ENCODE data around the gene MAP4K2.

MAP4K2 gene

DNA sequence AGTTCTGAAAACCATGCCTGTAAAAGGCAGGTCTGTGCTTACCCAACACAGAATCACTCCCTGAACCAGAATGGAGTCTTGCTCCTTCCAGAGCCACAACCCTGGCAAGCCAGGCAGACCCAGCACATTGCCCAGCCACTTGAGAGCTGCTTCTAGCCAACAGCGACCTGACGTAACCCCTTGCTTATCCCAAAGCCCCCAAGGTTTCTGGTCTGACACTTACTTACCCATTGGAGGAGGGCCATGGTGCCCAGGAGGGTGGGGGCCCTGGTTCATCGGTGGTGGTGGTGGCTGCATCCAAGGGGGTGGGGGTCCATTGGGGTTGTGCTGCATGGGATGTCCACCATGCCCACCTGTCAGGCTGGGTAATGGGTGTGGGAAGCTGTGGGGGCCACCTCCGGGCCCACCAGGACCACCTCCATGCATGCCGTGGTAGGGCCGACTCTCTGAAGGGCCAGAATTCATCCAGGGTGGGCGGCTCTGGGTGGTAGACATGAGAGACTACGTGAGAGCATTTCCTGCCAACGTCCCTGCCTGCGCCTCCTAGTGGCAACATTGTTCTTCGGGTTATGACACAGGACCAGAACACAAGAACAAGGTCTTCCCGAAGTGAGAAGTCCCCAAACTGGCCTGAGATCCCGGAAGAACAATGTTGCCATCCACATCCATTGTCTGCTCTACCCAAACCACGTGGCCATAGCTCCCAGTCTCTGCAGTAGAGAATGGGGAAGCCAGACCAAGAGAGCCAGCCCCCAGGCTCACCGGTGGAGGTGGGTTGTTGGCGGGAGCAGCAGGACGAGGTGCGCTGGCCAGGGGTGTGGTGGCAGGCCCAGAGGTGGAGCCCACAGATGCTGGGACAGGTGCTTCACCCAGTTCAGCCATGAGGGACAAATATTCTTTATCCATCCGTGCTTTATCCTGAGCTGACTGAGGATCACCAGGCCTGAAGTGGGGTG is 35.4 kb downstream of the MAP4K2 start:
- peak in 1 of 2 experiments; percentile 53 for DNase-seq

DNA sequence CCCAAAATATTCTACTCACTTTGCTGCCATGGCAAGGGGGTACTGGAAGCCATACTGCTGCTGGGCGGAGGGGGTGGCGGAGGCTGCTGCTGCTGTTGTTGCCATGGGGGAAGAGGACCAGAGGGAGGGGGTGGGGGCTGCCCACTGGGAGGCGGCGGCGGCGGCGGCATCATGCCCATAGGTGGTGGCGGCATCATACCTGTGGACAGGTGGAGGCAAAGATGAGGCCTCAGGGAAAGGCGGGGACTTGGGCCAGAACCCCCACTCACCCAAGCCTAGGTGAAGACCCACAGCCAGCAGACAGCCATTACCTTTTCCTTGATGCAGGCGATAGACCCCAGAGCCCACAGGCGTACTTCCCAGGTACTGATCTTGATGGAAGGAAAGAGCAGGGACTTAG is 36.1 kb downstream of the MAP4K2 start:
- DNase-seq = no peak

DNA sequence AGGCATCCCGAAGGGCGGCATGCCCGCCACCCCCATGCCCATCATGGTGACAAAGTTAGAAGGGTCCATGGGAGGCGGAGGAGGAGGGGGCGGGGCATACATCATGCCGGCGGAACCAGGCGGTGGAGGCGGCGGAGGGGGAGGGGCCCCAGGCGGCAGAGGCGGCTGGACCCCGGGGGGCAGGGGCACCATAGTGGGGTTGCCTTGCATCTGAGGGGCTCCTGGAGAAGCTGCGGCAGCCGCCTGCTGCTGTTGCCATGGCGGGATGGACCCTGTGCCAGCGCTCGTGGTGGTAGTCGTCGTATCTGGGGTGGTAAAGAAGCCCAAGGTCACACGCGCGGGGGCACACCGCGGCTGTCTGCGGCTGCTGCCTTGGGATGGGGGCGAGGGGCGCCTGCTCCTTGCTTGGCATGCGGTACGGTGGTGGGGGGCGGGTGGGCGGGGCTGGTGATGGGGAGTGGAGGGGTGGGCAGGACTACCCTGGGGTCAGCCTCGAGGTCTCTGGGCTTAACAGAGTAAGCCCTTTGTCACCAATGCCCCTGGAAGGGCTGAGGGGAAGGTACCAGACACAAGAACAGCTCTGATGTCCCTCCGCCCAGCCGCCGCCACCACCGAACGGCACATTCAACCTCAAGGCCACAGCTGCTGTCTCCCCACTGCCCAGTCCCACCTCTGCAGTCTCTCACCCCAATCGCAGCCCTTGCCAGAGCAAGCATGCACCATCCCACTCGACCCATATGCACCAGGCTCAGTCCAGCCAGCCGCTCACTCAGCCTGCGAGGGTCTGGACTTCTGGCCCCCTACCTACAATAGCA is 37.0 kb downstream of the MAP4K2 start:
- no peak for DNase-seq

DNA sequence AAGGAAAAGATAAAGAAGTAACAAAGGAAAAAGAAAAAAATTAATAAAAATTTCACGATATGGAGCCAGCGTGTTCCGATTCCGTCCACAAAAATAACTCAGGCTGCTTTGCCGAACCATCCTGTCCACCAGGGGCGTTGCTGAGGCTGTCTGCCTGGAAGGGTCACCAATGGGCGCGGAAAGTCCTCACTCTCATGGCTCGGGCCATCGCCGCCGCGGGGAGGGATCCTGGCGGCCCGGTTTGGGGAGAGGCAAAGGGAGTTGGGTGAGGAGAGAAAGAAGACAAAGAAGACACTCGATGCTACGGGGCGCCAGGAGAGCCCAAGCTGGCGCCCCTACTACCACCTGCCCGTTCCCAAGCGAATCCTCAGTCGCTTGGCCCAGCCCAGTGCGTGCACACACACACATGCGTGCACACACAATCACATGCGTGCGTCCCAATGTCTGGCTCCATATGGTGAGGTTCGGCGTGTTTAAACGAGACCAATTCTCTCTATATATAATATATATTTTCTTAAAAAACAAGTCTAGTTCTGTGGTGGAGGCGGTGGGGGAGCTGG is 37.6 kb downstream of the MAP4K2 start:
- no peak for DNase-seq

DNA sequence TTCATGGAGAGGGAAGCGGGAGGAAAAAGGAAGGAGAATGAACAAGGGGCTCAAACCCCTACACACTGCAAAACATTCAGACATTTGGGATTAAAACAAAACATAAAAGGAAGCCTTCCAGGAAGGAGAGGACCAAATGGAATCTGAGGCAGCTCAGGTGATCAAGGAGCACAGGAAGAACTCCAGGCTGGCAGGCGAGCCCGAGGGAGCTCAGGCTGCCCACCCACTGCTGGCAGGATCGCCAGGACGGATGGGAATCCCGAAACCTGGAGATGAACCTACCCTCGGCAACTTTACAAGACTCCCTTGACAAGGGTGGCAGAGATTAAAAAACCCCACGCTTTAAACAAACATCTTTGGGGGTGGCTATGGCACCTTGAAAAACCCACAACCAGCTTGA is 38.3 kb downstream of the MAP4K2 start:
- no peak for DNase-seq

DNA sequence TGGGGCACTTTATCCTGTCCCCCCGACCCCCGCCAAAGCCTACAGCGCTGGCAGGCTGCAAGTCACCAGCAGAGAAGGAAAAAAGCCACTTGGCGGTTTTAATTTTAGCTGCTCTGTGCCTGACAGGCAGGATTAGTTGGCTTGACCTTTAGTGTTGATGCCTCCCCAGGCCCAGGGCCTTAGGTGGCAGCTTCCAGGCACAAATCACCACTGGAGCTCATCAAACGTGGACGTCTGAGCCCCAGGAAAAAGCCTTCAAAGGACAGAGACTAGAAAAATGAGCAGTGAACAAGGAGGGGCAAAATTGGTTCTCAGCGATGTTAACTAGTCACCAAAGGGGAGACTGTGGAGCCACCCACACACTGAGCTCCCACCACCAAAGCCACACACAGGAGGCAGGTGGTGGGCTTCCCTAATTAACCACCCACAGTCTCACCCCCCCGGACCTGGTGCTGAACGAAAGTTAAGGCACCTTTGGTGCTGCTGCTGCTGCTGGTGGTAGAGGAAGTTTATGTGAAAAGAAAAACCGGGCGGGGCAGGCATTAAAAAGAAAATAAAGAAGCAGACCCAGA is 38.9 kb downstream of the MAP4K2 start:
- no peak for DNase-seq

DNA sequence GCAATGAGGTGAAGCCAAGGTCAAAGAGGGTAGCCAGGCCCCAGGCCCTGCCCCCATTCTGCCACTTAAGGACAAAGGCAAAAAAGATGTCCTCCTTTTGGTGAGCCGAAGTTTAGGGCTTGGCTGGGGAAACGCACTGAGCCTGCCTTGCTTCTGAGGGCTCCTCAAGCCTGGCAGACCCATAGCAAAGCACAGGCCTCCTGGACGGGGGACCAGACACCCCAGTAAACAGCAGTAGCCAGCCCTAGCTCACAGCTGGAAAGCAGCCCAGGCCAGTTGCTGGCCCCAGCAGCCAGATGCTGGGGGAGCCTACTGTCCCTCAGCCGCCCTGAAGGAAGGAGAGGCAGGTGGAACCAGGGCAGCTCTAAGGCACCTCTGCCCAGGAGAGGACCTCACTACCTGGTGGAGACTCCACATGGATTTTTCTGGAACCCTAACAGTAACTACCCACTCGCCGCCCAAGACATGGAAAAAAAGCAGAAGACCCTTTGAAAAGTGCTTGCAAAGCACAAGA is 39.4 kb downstream of the MAP4K2 start:
- DNase-seq = no peak

DNA sequence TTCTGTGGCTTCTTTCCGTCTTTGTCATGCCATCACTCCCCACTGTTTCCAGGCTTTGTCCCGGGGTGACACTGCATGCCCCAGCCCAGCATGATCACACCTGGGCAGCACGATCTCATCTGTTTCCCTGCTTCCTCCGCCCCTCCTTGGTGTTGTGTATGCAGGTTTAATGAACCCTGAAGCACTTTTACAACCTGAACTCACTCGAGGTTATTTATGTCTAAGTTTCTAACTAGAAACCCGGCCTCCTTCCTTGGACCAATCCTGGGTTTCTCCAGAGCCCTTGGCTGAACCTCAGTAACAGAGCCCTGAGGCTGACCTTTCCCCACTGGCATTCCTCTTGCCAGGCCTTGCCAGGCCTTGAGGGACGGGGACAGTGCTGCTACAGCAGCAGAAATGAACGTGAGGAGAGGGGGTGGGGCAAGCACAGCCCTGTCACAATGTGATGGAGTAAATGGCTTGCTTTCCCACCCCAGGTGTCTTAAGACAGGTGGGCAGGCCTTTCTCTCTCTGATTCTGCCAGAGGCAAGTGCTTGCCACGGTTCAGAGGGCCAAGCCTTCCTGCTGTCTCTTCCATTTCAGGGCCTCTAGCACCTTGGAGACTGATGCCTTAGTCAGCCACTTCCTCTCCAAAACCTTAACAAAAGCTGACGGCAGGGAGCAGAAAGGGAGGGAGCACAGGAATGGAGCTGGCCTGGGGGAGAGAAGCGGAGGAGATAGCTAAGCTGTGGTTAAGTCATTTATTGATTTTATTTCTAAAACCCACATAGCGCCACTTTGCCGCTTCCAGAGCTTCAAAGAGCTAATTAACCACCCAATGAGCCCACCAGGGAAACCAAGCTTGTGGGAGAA is 40.1 kb downstream of the MAP4K2 start:
- DNase-seq = no peak

DNA sequence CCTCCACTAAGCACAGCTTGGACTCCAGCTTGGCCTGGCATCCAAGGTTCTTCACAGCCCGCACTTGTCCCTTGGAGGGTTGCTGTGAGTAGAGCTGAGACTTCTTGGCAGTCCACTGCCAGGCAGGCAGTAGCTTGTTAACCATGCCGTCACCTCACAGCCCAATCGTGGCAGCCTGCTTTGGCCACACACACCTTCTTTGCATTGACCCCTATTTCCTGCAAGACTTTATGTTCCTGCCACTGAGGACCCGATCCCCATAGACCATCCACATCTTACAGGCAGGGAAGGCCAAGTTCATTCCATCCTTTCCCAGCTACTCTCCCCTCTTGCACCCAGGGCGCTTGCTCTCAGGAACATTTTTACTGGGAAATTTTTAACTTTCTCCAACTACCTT is 40.7 kb downstream of the MAP4K2 start:
- DNase-seq = no peak

DNA sequence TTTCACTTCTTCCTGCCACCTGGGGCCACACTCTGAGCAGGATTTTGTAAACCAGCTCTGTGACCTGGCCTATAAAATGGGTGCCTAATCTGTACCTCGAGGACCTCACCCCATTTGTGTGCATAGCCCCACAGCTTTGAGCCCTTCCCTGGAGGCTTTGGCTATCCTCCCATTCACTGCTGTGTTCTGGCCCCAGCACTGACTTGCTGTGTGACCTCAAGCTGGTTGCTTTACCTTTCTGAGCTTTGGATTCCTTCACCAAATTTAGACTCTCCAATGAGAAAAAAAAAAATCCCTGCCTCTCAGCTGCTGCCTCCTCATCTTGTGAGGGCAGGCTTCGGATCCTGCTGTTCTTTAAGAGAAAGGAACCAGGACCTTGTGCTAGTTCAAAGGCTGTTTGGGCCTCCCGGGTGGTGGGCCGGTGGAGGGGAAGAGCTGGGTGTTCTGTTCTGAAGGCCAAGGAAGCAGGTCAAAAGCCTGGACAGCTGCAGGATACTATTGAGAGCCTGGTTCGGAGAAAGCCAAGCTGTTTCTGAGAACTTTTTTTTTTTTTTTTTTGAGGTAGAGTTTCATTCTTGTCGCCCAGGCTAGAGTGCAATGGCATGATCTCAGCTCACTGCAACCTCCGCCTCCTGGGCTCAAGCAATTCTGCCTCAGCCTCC is 42.1 kb downstream of the MAP4K2 start:
- no peak for DNase-seq

DNA sequence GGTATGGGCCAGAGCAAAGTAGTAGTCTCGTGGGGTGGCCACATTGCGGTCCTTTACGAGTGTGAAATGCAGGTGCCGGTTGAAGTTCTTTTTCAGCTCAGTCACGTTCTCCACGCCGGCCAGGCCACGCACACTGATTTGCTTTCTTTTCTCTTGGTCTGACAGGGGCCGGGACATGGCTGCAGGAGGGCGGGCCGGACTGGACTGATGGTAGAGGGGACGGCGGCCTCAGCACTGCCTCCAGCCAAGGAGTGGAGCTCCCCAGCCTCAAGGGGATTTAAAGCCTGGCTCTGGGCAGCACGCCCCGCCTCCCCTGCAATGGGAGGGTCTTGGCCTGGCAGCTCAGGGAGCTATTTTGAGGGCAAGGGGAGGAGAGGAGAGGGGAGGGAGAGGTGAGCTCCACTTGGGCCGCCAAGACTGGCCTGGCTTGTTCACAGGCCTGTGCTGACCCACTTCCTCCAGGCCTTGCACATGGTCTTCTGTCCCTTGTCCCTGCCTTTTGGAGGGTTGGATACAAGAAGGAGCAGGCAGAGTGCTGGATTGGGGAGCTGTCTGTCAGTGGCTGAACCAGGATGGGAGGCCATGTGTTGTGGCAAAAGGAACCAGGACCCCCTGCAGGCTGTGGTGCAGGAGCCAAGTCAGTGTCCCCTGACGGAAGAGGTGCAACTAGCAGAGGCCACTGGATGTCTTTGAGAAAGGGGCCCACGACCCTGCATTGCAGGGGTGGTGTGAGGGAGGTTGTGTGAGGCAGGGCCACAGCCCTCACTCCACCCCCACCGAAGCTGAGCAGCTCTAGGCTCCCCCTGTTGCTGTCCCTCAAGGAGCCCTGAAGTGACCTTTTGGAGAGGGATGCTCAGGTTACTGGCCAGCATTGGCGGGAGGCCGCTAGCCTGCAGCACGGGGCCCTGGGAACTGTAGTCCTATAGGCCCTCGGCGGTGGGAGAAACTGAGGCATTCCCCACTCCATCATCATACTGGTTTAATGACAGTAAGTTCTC is 43.0 kb downstream of the MAP4K2 start, which contains the start of gene PYGM:
PYGM (minus strand) TSS at position 253 of the 998 bp plus-strand sequence; CDS start at position 177, 76 bp downstream.
- DNase-seq = no peak

DNA sequence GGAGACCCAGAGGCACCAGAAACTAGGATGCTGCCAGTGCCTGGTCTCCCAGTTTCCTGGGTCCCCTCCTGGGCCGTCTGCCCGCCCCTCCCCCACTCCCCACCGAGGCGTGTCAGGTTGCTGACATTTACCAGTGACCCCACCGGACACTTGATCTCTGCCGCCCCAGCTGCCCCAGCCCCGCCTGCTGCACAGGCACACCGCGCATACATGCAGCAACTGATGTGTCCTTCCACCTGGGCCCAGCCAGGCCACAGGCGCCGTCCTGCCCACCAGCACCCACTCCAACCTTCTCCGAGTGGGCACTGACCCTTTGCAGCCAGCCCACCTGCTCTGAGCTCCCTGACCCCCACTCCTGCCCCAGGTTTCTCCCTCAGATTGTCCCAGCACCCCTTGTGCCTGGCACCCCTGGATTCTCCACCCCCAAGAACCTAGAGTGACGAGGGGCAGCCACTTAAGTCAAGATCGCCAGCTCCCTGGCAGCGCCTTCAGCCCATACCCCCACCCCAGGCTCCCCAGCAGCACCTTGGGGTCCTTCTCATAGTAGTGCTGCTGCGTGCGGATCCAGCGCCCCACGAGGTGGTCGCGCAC is 43.8 kb downstream of the MAP4K2 start:
- DNase-seq = no peak

DNA sequence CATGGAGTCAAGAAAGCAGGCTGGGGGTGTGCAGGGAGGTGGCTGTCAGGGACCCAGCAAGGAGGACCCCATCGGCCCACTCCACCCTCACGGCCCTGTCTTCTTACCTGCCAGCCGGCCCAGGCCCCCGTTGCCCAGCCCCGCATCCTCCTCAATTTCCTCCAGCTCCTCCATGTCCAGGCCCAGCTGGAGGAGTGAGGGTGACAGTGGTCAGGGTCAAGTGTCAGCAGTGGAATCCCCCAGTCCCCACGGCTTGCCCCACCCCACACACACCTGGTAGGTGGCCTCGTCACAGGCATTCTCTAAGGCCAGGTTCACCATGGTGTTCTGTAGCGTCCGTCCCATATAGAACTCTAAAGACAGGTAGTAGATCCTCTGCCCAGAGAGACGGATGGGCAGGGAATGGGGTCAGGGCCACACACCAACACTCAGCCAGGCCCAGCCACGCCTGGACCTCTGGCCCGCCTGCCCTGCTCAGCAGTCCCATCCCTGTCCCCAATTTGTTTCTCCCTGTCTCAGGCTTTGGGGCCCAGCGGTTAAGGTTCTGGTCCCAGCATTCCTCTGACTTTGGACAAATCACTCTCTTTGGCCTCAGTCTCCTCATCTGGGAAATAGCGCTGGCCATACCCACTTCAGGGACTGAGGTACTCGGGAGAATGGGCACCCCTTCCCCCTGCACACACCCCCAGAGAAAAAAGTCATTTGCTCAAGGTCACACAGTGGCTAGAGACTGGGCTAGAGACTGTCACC is 44.5 kb downstream of the MAP4K2 start:
- no peak for DNase-seq

DNA sequence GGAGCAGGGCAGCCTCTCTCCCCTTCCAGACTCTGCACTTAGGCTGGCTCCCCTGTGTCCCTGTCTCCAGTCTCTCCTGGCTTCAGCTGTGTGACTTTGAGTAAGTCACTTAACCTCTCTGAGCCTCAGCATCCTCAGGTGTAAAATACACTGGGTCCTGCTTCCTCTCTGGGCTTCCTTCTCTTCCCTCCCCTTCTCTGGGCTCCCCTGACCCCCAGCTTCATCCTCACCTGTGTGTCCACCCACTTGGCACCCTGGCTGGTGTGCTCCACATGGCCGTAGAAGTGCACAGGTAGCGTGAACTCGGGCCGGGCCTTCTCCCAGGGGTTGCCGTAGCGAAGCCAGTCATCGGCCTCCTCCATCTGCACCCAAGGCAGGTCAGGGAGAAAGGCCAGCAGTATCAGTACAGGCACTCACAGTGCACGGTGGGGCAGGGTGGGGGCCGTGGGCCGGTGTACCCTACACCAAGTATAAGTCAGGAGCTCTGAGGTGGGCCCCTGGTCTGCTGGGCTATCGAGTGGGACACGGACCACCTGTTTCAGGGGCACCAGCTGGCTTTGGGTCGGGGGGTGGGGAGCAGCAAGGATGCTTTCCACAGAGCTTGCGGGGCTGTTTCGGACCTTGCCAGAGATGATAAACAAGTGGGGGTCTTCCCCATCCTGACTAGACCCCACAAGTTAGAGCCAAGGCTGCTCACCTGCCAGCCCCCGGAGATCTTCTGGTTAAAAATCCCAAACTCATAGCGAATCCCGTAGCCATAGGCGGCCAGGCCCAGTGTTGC is 45.3 kb downstream of the MAP4K2 start:
- no peak for DNase-seq

DNA sequence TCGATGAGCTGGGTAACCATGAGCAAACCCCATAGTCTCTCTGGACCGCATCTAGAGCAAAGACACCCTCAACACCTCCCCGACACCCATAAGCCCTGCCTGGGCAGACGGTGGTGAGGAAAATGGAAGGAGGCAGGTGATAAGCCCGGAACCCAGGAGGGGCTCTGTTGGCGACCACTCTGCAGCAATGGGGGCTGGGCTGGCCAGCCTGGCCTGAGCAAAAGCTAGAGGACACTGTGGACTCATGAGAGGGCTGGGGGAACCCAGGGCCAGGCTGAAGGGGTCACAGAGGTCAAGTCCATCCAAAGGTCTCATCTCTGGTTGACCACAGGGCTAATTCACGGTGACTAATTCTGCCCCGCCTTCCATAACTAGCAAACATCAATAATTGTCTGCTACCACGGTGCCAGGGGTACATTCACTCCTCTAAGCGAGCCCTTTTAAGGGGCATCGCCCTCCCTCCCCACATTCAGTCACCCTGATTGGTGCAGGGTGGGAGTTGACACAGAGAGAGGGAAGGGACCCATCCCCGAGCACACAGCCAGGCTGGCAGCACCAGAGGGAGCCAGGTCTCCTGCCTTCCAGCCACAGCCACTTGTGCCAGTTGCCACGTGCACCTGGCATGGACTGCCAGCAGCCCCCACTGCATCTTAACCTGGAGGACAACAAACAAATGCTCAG is 47.2 kb downstream of the MAP4K2 start:
- no peak for DNase-seq

DNA sequence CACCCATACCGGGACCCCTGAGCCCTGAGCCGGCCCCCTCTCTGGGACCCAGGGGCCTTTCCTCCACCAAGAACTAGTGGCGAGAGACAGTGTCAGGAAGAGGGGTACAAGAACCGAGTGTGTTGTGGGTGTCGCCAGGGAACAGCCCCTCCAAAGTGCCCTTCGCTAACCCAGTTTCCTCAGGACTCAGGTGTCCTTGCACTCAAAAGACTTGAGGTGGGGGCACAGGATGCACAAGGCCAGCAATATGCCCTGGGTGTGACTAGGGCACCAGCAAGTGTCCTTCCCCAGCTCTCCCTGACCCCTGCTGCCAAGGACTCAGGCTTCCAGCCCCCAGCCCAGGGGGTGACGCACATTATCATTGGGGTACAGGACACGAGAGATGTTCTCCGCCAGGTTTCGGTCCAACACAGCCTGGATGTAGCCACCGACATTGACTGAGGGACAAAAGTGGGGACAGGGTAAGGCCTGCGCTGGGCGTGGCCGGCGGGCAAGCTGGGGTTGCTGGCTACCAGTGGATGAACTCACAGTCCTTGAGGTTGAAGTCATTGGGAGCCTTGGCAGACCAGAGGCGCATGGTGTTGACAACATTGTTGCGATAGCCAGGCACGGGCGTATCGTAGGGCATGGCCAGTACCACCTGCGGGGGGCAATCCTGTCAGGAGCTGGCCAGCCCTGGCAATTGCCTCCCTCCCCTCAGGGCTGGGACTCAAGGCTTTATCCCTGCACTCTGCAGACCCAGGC is 47.9 kb downstream of the MAP4K2 start:
- no peak for DNase-seq

Measured in NCI-H1930 (cell line).